HG03064 (cell line): Measurements from ENCODE around the gene EPB41L2.
"Not testable (repeated sequence)": the region's sequence is repeated elsewhere in the genome, so short reads cannot be mapped to it uniquely, and the experiment has no call there.

Source experiments
- ATAC-seq: cut with Tn5 transposase; IDR thresholded peaks from one replicate; pipeline ENCODE4 v1.9.1; 2021; ENCODE audit warnings: low read depth; ENCODE audit not compliant: unreplicated experiment

Gene EPB41L2

GRCh38 chr6:130927305-130927704, 135.7 kb downstream of the EPB41L2 start:
- no peak for ATAC-seq

- ATAC-seq, result no peak
Observed at GRCh38 chr6:130923350-130923749, 139.7 kb downstream of the EPB41L2 start.

- no peak for ATAC-seq
Observed at GRCh38 chr6:130922922-130923321, 140.1 kb downstream of the EPB41L2 start.

- ATAC-seq, result no peak
Observed at GRCh38 chr6:130920969-130921368, 142.1 kb downstream of the EPB41L2 start.

- ATAC-seq, result no peak
Observed at GRCh38 chr6:130918171-130918570, 144.9 kb downstream of the EPB41L2 start.

- not testable (repeated sequence) for ATAC-seq
Observed at GRCh38 chr6:130915606-130916005, 147.4 kb downstream of the EPB41L2 start.

GRCh38 chr6:130913120-130913519, 149.9 kb downstream of the EPB41L2 start:
- ATAC-seq, result peak; percentile 69

GRCh38 chr6:130912434-130912833, 150.6 kb downstream of the EPB41L2 start:
- no peak for ATAC-seq

GRCh38 chr6:130908958-130909357, 154.1 kb downstream of the EPB41L2 start:
- no peak for ATAC-seq

- peak; percentile 59 for ATAC-seq
Observed at GRCh38 chr6:130908188-130908587, 154.9 kb downstream of the EPB41L2 start.

- ATAC-seq, result no peak
Observed at GRCh38 chr6:130907687-130908086, 155.4 kb downstream of the EPB41L2 start.

GRCh38 chr6:130906736-130907381, 156.2 kb downstream of the EPB41L2 start:
- no peak for ATAC-seq

GRCh38 chr6:130903602-130904001, 159.4 kb downstream of the EPB41L2 start:
- ATAC-seq, result no peak

GRCh38 chr6:130903007-130903406, 160.0 kb downstream of the EPB41L2 start:
- ATAC-seq, result no peak

GRCh38 chr6:130900913-130901312, 162.1 kb downstream of the EPB41L2 start:
- ATAC-seq, result no peak

- no peak for ATAC-seq
Observed at GRCh38 chr6:130896249-130896648, 166.8 kb downstream of the EPB41L2 start.

- no peak for ATAC-seq
Observed at GRCh38 chr6:130895516-130895915, 167.5 kb downstream of the EPB41L2 start.

- no peak for ATAC-seq
Observed at GRCh38 chr6:130893766-130894165, 169.3 kb downstream of the EPB41L2 start.

GRCh38 chr6:130893277-130893676, 169.8 kb downstream of the EPB41L2 start:
- no peak for ATAC-seq

GRCh38 chr6:130890521-130890971, 172.5 kb downstream of the EPB41L2 start:
- ATAC-seq, result no peak

- ATAC-seq, result no peak
Observed at GRCh38 chr6:130889423-130889822, 173.6 kb downstream of the EPB41L2 start.

GRCh38 chr6:130888246-130888645, 174.8 kb downstream of the EPB41L2 start:
- no peak for ATAC-seq

- no peak for ATAC-seq
Observed at GRCh38 chr6:130886966-130887365, 176.1 kb downstream of the EPB41L2 start.
